Activated naive CD8-positive, alpha-beta T cell treated with anti-CD3 and anti-CD28 coated beads, Interleukin-2, amount 50 U/mL, for 24 hours (primary cell): ENCODE results near the gene STARD13.
"Not testable (repeated sequence)": the region's sequence is repeated elsewhere in the genome, so short reads cannot be mapped to it uniquely, and the experiment has no call there.

ENCODE experiments used
- ATAC-seq: fragments of 150-1000 bp; cut with Tn5 transposase; one replicate; pipeline ENCODE4 v1.10.0; 2021
- DNase-seq: peaks from one replicate; pipeline ENCODE4 v3.0.0; 2021
- H3K27ac Mint-ChIP-seq: one replicate; pipeline ENCODE4 v1.8.0; 2021; ENCODE audit warnings: mild to moderate bottlenecking, mixed read lengths
- H3K27me3 Mint-ChIP-seq: one replicate; pipeline ENCODE4 v1.8.0; 2021; ENCODE audit warnings: mixed read lengths
- H3K36me3 Mint-ChIP-seq: one replicate; pipeline ENCODE4 v1.8.0; 2021; ENCODE audit warnings: low read depth, mixed read lengths
- H3K4me1 Mint-ChIP-seq: one replicate; pipeline ENCODE4 v1.8.0; 2021; ENCODE audit warnings: mixed read lengths
- H3K4me3 Mint-ChIP-seq: one replicate; pipeline ENCODE4 v1.8.0; 2021; ENCODE audit warnings: mild to moderate bottlenecking, moderate library complexity, mixed read lengths
- H3K9me3 Mint-ChIP-seq: one replicate; pipeline ENCODE4 v1.8.0; 2021; ENCODE audit warnings: mixed read lengths

STARD13 gene

GRCh38 chr13:33172911-33173310, 112.6 kb downstream of the STARD13 start:
- Mint-ChIP-seq H3K36me3 (no peaks in the 10 kb centered on the region), H3K4me3 (no peak overlapping the region), H3K27me3 (peaks cover 12% of the 10 kb centered on the region), H3K4me1 (no peaks in the 10 kb centered on the region), H3K9me3 (peaks cover 3% of the 10 kb centered on the region), H3K27ac (no peak overlapping the region)
- DNase-seq (no peak), ATAC-seq (no peak)

- H3K9me3 Mint-ChIP-seq: peaks cover 3% of the 10 kb centered on the region
These were observed 113.2 kb downstream of the STARD13 start for GRCh38 chr13:33172400-33172799.

DNA sequence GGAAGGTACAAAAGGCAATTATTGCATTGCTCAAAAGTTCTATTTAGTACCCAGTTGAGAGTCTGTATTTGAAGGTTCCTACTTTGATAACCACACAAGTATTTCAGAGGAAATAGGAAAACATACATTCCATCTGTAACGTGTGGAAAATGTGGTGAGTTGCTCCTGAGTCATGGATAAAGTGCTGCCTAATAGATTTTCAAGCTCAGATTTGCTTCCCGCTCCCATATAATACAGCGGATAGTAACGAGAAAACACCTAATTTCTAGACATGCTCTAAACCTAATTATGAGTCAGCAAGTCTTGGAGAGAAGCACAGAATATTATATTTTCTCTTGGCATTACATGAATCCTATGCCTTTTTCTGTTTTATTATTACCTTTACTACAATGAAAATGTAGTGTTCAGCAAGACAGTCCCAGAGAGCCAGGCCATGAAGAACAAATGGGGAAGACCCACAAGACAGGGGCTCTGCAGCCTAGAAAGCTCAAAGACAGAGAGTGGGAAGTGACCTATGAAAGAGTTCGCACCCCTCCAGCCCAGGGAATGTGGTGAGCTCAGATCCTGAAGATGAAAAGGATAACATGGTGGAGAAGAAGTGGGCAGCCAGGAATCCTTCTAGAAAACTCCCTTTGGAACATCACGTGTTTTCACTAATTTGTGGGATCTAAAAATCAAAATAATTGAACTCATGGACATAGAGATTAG, 116.1 kb downstream of the STARD13 start:
- Mint-ChIP-seq H3K4me1 (no peaks in the 10 kb centered on the region), H3K9me3 (no peaks in the 10 kb centered on the region), H3K27me3 (peaks cover 15% of the 10 kb centered on the region), H3K36me3 (no peaks in the 10 kb centered on the region), H3K27ac (no peak overlapping the region), H3K4me3 (no peak overlapping the region)
- ATAC-seq (no peak), DNase-seq (no peak)

More at GRCh38 chr13:33172400-33172799, 113.2 kb downstream of the STARD13 start:
- no peak overlapping the region for H3K27ac Mint-ChIP-seq
- peaks cover 12% of the 10 kb centered on the region for H3K27me3 Mint-ChIP-seq
- DNase-seq (no peak), ATAC-seq (no peak)
- H3K4me1 Mint-ChIP-seq: no peaks in the 10 kb centered on the region
- H3K4me3 Mint-ChIP-seq: no peak overlapping the region
- no peaks in the 10 kb centered on the region for H3K36me3 Mint-ChIP-seq

DNA sequence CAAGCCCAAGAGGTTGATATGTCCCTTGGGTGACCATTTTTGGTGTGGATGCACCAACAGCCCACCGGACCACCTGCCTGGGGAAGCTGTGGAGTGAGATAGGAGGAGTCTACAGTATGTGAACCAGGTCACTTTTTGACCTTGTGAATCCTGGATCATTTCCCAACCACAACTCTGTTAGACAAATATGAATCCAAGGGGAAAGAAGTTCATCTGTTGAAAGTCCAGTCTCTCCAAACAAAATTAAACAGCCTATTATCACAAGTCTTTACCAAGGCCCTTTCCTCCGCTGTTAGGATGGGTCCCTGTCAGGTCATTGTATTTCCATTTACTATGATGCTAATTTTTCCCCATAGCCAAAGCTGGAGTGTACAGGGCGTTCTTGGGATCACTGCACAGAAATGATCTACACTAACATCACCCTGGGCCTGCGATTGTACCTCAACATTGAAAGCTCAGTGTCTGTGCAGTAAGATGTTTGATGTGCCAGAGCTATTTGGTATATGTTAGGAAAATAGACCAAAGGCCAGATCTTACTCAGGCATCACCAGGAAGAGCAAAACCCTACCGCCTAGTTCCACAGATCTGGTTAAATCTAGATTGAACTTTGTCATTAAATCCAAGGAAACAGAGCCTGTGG, 117.1 kb downstream of the STARD13 start:
- H3K4me3 Mint-ChIP-seq: no peak overlapping the region
- no peak for DNase-seq
- H3K4me1 Mint-ChIP-seq: no peaks in the 10 kb centered on the region
- H3K9me3 Mint-ChIP-seq: no peaks in the 10 kb centered on the region
- no peak overlapping the region for H3K27ac Mint-ChIP-seq
- ATAC-seq: no peak
- H3K36me3 Mint-ChIP-seq: no peaks in the 10 kb centered on the region
- H3K27me3 Mint-ChIP-seq: peaks cover 12% of the 10 kb centered on the region

DNA sequence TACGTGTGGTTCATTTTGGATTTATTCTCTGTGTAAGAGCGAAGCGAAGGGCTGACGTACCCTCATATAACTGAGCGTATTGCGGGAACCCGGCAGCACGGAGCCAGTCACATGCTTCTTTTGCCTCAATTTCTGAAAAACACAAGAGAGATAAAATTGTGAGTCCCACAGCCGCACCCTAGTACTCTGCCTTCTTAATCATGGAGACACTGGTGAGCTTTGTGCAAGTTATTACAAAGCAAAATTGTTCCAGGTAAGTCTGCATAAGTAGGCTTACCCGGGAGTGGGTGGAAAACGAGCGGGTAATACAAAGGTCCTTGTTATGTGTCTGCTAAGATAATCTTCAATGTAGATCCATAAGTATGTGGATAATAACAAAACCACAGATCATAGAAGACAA, 118.1 kb downstream of the STARD13 start:
- no peak for DNase-seq
- H3K27me3 Mint-ChIP-seq: peaks cover 12% of the 10 kb centered on the region
- peaks cover 5% of the 10 kb centered on the region for H3K9me3 Mint-ChIP-seq
- no peaks in the 10 kb centered on the region for H3K4me1 Mint-ChIP-seq
- H3K36me3 Mint-ChIP-seq: no peaks in the 10 kb centered on the region
- H3K4me3 Mint-ChIP-seq: no peak overlapping the region
- ATAC-seq: no peak
- no peak overlapping the region for H3K27ac Mint-ChIP-seq

GRCh38 chr13:33165787-33166186, 119.8 kb downstream of the STARD13 start:
- ATAC-seq (no peak), DNase-seq (no peak)
- Mint-ChIP-seq H3K27me3 (peaks cover 9% of the 10 kb centered on the region), H3K36me3 (no peaks in the 10 kb centered on the region), H3K4me1 (no peaks in the 10 kb centered on the region), H3K9me3 (peaks cover 12% of the 10 kb centered on the region), H3K27ac (no peak overlapping the region), H3K4me3 (no peak overlapping the region)

DNA sequence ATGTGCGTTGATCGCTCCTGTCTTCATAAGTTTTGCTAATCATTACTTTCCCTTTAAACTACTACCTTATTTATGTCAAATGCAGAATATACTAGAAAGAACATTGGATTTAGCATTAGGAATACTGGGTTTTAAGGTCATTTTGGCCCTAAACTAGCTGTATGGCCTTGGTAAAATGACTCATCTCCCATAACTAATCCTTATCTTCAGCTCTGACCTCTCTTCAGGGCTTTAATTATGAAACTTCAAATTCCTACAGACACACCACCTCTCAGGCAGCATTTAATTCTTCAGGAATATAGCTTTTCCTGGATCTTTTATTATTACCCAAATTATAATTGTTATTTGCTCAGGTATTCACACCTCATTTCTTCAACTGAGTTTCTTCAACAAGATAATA, 121.2 kb downstream of the STARD13 start:
- no peaks in the 10 kb centered on the region for H3K36me3 Mint-ChIP-seq
- H3K4me3 Mint-ChIP-seq: no peak overlapping the region
- no peak for DNase-seq
- H3K9me3 Mint-ChIP-seq: peaks cover 12% of the 10 kb centered on the region
- ATAC-seq: no peak
- peaks cover 5% of the 10 kb centered on the region for H3K27me3 Mint-ChIP-seq
- H3K4me1 Mint-ChIP-seq: no peaks in the 10 kb centered on the region
- H3K27ac Mint-ChIP-seq: no peak overlapping the region

- not testable (repeated sequence) for H3K4me3 Mint-ChIP-seq, H3K4me1 Mint-ChIP-seq, H3K36me3 Mint-ChIP-seq, DNase-seq, ATAC-seq, H3K27me3 Mint-ChIP-seq, H3K27ac Mint-ChIP-seq
- peaks cover 12% of the 10 kb centered on the region for H3K9me3 Mint-ChIP-seq
These were observed 122.8 kb downstream of the STARD13 start for GRCh38 chr13:33162725-33163124.

GRCh38 chr13:33158816-33159215, 126.7 kb downstream of the STARD13 start:
- Mint-ChIP-seq H3K4me3 (no peak overlapping the region), H3K9me3 (peaks cover 12% of the 10 kb centered on the region)

GRCh38 chr13:33158271-33158670, 127.3 kb downstream of the STARD13 start:
- Mint-ChIP-seq H3K4me1 (no peaks in the 10 kb centered on the region), H3K27me3 (peaks cover 3% of the 10 kb centered on the region), H3K9me3 (peaks cover 12% of the 10 kb centered on the region), H3K27ac (no peak overlapping the region), H3K4me3 (no peak overlapping the region), H3K36me3 (no peaks in the 10 kb centered on the region)
- ATAC-seq (no peak), DNase-seq (no peak)

More at GRCh38 chr13:33158816-33159215, 126.7 kb downstream of the STARD13 start:
- H3K27me3 Mint-ChIP-seq: peaks cover 3% of the 10 kb centered on the region
- no peak for DNase-seq
- ATAC-seq: no peak
- H3K36me3 Mint-ChIP-seq: no peaks in the 10 kb centered on the region
- no peak overlapping the region for H3K27ac Mint-ChIP-seq
- H3K4me1 Mint-ChIP-seq: no peaks in the 10 kb centered on the region

GRCh38 chr13:33154911-33155310, 130.6 kb downstream of the STARD13 start:
- no peak for ATAC-seq
- H3K27ac Mint-ChIP-seq: no peak overlapping the region
- no peak for DNase-seq
- H3K4me3 Mint-ChIP-seq: no peak overlapping the region
- no peaks in the 10 kb centered on the region for H3K9me3 Mint-ChIP-seq
- H3K36me3 Mint-ChIP-seq: no peaks in the 10 kb centered on the region
- peaks cover 3% of the 10 kb centered on the region for H3K27me3 Mint-ChIP-seq
- H3K4me1 Mint-ChIP-seq: no peaks in the 10 kb centered on the region

- Mint-ChIP-seq H3K9me3 (no peaks in the 10 kb centered on the region), H3K4me1 (no peaks in the 10 kb centered on the region), H3K27me3 (peaks cover 1% of the 10 kb centered on the region), H3K36me3 (no peaks in the 10 kb centered on the region), H3K27ac (no peak overlapping the region), H3K4me3 (no peak overlapping the region)
- ATAC-seq (no peak), DNase-seq (no peak)
These were observed 131.8 kb downstream of the STARD13 start for GRCh38 chr13:33153421-33154404.

- Mint-ChIP-seq H3K4me1 (no peaks in the 10 kb centered on the region), H3K27ac (no peak overlapping the region), H3K27me3 (peaks cover 5% of the 10 kb centered on the region), H3K9me3 (no peaks in the 10 kb centered on the region), H3K4me3 (no peak overlapping the region), H3K36me3 (no peaks in the 10 kb centered on the region)
- DNase-seq (no peak), ATAC-seq (no peak)
These were observed 133.2 kb downstream of the STARD13 start for GRCh38 chr13:33152389-33152788.

DNA sequence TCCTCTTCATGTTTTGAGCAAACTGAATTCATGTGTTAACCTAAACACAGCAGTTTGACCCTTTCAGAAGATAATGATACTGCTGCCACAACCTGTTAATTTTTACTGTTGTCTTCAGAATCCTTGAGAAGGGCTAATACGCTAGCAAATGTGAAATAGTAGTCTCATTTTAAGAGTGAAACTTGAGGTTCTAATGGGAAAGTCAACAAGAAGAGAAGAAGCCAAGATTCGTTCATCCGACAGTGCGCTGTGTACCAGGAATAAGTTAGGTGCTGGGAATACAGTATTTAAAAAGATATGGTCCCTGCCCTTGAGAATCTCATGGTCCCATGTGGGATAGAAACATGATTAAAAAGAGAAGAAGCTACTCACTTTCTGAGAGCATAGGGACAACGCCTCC, 134.9 kb downstream of the STARD13 start:
- ATAC-seq (no peak), DNase-seq (no peak)
- Mint-ChIP-seq H3K27ac (no peak overlapping the region), H3K4me3 (no peak overlapping the region), H3K9me3 (no peaks in the 10 kb centered on the region), H3K4me1 (peaks cover 6% of the 10 kb centered on the region), H3K36me3 (no peaks in the 10 kb centered on the region), H3K27me3 (peaks cover 7% of the 10 kb centered on the region)
